ENCODE results near the gene BAIAP2. TPM values are rescaled to one million over a fixed set of nuclear protein-coding genes. Genes with fewer than 3 reads are reported as not detected.

Gene BAIAP2
- total and polyA plus RNA-seq, 2 of the 13 experiments (the other 11 are each of a cell fraction or from before 2014, with no cell fraction given) = 22.5 to 24.0 TPM

- intact Hi-C loops (cut with micrococcal nuclease; ENCODE audit: unreplicated experiment) = no loop called here
- no peaks in the 10 kb centered on the region for H3K27me3 ChIP-seq (ENCODE audit: control insufficient read depth in 1 of 2, insufficient read depth in 2 of 2, low read length in 2 of 2)
- FAIRE-seq (no peak), ATAC-seq (peak; percentile 15), DNase-seq (ENCODE audit: low spot score) (no peak)
- 73% methylated on average over 13 of the region's 21 CpGs for WGBS (ENCODE audit: low lambda C conversion rate)
- H3K4me2 ChIP-seq (ENCODE audit: low read depth, low read length) = no peak overlapping the region
- CTCF ChIA-PET (ENCODE audit: low intra/inter-chr PET ratio, low total read pairs) = no interaction called here
- no TSS peak for BruUV-seq (replicated peaks)
- H4K20me1 ChIP-seq (ENCODE audit: insufficient read depth, low read length) = peaks cover 2% of the 10 kb centered on the region; the same call in 1 of the 2 replicates
- no peak overlapping the region for H3K4me3 ChIP-seq (replicated peaks in 1 of 3; ENCODE audit: insufficient read depth in 1 of 3, low read depth in 2 of 3, low read length in 3 of 3)
- H3K36me3 ChIP-seq (replicated peaks in 1 of 2; ENCODE audit: control insufficient read depth in 1 of 2, insufficient read depth in 2 of 2, low read length in 2 of 2) = peaks cover 0 to 2% of the 10 kb centered on the region in 2 experiments; a peak in 2 of 5 replicates
- no peak overlapping the region for H2AFZ ChIP-seq (ENCODE audit: low read length)
- no peak overlapping the region for H3K9ac ChIP-seq (ENCODE audit: insufficient read depth, low read depth, low read length)
- in situ Hi-C loops (cut with HindIII; ENCODE audit: extremely low pct_ligation_motif_present, low pct_unique_long_range_greater_than_20kb) = no loop called here
- peaks cover 7% of the 10 kb centered on the region; the same call in 1 of the 2 replicates for H3K4me1 ChIP-seq (ENCODE audit: insufficient read depth, low read length)
- no peaks in the 10 kb centered on the region for H3K79me2 ChIP-seq (ENCODE audit: insufficient read depth, low read length)
- H3K9me3 ChIP-seq (ENCODE audit: low read length) = no peaks in the 10 kb centered on the region
- POLR2A ChIA-PET = no interaction called here
- H3K27ac ChIP-seq (ENCODE audit: extremely low read length, insufficient read depth, low read length) = no peak overlapping the region
- peak; percentile 43; the same call in 1 of the 2 replicates for TF ChIP-seq HOXA3 (CRISPR knock-in tag; IDR thresholded peaks at IDR 0.05)
- no peak for TF ChIP-seq LCORL (IDR thresholded peaks at IDR 0.05)
- no peak for TF ChIP-seq LCORL (CRISPR knock-in tag; IDR thresholded peaks at IDR 0.05)
- TF ChIP-seq, protein P1, sequence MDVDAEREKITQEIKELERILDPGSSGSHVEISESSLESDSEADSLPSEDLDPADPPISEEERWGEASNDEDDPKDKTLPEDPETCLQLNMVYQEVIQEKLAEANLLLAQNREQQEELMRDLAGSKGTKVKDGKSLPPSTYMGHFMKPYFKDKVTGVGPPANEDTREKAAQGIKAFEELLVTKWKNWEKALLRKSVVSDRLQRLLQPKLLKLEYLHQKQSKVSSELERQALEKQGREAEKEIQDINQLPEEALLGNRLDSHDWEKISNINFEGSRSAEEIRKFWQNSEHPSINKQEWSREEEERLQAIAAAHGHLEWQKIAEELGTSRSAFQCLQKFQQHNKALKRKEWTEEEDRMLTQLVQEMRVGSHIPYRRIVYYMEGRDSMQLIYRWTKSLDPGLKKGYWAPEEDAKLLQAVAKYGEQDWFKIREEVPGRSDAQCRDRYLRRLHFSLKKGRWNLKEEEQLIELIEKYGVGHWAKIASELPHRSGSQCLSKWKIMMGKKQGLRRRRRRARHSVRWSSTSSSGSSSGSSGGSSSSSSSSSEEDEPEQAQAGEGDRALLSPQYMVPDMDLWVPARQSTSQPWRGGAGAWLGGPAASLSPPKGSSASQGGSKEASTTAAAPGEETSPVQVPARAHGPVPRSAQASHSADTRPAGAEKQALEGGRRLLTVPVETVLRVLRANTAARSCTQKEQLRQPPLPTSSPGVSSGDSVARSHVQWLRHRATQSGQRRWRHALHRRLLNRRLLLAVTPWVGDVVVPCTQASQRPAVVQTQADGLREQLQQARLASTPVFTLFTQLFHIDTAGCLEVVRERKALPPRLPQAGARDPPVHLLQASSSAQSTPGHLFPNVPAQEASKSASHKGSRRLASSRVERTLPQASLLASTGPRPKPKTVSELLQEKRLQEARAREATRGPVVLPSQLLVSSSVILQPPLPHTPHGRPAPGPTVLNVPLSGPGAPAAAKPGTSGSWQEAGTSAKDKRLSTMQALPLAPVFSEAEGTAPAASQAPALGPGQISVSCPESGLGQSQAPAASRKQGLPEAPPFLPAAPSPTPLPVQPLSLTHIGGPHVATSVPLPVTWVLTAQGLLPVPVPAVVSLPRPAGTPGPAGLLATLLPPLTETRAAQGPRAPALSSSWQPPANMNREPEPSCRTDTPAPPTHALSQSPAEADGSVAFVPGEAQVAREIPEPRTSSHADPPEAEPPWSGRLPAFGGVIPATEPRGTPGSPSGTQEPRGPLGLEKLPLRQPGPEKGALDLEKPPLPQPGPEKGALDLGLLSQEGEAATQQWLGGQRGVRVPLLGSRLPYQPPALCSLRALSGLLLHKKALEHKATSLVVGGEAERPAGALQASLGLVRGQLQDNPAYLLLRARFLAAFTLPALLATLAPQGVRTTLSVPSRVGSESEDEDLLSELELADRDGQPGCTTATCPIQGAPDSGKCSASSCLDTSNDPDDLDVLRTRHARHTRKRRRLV (CRISPR knock-in tag; IDR thresholded peaks at IDR 0.05) = no peak
- TF ChIP-seq, protein P2, sequence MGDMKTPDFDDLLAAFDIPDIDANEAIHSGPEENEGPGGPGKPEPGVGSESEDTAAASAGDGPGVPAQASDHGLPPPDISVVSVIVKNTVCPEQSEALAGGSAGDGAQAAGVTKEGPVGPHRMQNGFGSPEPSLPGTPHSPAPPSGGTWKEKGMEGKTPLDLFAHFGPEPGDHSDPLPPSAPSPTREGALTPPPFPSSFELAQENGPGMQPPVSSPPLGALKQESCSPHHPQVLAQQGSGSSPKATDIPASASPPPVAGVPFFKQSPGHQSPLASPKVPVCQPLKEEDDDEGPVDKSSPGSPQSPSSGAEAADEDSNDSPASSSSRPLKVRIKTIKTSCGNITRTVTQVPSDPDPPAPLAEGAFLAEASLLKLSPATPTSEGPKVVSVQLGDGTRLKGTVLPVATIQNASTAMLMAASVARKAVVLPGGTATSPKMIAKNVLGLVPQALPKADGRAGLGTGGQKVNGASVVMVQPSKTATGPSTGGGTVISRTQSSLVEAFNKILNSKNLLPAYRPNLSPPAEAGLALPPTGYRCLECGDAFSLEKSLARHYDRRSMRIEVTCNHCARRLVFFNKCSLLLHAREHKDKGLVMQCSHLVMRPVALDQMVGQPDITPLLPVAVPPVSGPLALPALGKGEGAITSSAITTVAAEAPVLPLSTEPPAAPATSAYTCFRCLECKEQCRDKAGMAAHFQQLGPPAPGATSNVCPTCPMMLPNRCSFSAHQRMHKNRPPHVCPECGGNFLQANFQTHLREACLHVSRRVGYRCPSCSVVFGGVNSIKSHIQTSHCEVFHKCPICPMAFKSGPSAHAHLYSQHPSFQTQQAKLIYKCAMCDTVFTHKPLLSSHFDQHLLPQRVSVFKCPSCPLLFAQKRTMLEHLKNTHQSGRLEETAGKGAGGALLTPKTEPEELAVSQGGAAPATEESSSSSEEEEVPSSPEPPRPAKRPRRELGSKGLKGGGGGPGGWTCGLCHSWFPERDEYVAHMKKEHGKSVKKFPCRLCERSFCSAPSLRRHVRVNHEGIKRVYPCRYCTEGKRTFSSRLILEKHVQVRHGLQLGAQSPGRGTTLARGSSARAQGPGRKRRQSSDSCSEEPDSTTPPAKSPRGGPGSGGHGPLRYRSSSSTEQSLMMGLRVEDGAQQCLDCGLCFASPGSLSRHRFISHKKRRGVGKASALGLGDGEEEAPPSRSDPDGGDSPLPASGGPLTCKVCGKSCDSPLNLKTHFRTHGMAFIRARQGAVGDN (CRISPR knock-in tag; IDR thresholded peaks at IDR 0.05) = peak; percentile 60
- 0 out of 2 replicates have a peak, but pooled peaks have one; percentile 27 for TF ChIP-seq SALL1 (CRISPR knock-in tag; IDR thresholded peaks at IDR 0.05)
- TF ChIP-seq MAX (IDR thresholded peaks at IDR 0.05) = 0 out of 2 replicates have a peak, but pooled peaks have one; percentile 31
- TF ChIP-seq ESRRA (CRISPR knock-in tag; IDR thresholded peaks at IDR 0.05; ENCODE audit: low read depth) = peak; percentile 86; the same call in 1 of the 2 replicates
- 0 out of 2 replicates have a peak, but pooled peaks have one; percentile 44 for TF ChIP-seq NR2C2 (CRISPR knock-in tag; IDR thresholded peaks at IDR 0.05; ENCODE audit: borderline replicate concordance)
- TF ChIP-seq ZFP91 (CRISPR knock-in tag; IDR thresholded peaks at IDR 0.05; ENCODE audit: borderline replicate concordance) = 0 out of 2 replicates have a peak, but pooled peaks have one; percentile 17
- TF ChIP-seq RBM22 (optimal IDR thresholded peaks at IDR 0.05; ENCODE audit: low read length) = peak; percentile 58
Measured at GRCh38 chr17:81113158-81113724, 78.3 kb downstream of the BAIAP2 start.
